IMR-90 (cell line): ENCODE measurements around the gene STARD13. TPM values are rescaled to one million over a fixed set of nuclear protein-coding genes. Genes with fewer than 3 reads are reported as not detected.

Source experiments
- ATAC-seq: fragments of 200-7000 bp; cut with Tn5 transposase; 2 replicates; pipeline ENCODE4 v1.9.1; 2020; ENCODE audit warnings: low read depth, mild to moderate bottlenecking, moderate library complexity
- BruUV-seq: library from RNA; stranded (reverse); fragments of 400-500 nt; replicated peaks from 2 replicates; lab custom pipeline; 2021; lab: Mats Ljungman, UMichigan
- CTCF ChIA-PET: fragments of 300-600 bp; formaldehyde crosslinking; extraction: SDS; loops from one replicate; lab custom pipeline; 2021; ENCODE audit warnings: antibody characterized with exemption; lab: Yijun Ruan, JAX
- POLR2A ChIA-PET: fragments of 300-600 bp; sonication (Branson Sonifier 250); formaldehyde crosslinking; loops from one replicate; lab custom pipeline; 2022; ENCODE audit warnings: antibody characterized with exemption; ENCODE audit not compliant: unreplicated experiment; lab: Charles Lee
- DNase-seq: peaks from one replicate; pipeline ENCODE4 v3.0.0; 2013
- H2AFZ ChIP-seq: replicated peaks from 2 replicates; pipeline ENCODE3; 2013; ENCODE audit warnings: low read length, mild to moderate bottlenecking; ENCODE audit not compliant: poor library complexity
- H2AK5ac ChIP-seq: 2 replicates; pipeline ENCODE4 v1.6.1; 2013; ENCODE audit warnings: low read depth, low read length, inconsistent platforms
- H2AK9ac ChIP-seq: replicated peaks from 2 replicates; pipeline ENCODE3; 2013; ENCODE audit warnings: mild to moderate bottlenecking, low read depth, low read length, moderate library complexity; ENCODE audit not compliant: poor library complexity
- H2BK120ac ChIP-seq: 2 replicates; pipeline ENCODE4 v1.6.1; 2013; ENCODE audit warnings: low read depth, low read length, inconsistent platforms
- H2BK15ac ChIP-seq: 3 replicates; pipeline ENCODE4 v1.6.1; 2013; ENCODE audit warnings: low read depth, low read length, inconsistent platforms
- H2BK20ac ChIP-seq: 2 replicates; pipeline ENCODE4 v1.6.1; 2013; ENCODE audit warnings: low read depth, mild to moderate bottlenecking, inconsistent platforms, low read length, moderate library complexity
- H2BK5ac ChIP-seq: 2 replicates; pipeline ENCODE4 v1.6.1; 2013; ENCODE audit warnings: mild to moderate bottlenecking, low read depth, low read length, inconsistent platforms; ENCODE audit not compliant: poor library complexity, severe bottlenecking
- H3K14ac ChIP-seq: replicated peaks from 2 replicates; pipeline ENCODE4 v1.6.1; 2013; ENCODE audit warnings: low read depth, low read length, inconsistent platforms
- H3K18ac ChIP-seq: 2 replicates; pipeline ENCODE4 v1.6.1; 2013; ENCODE audit warnings: low read depth, low read length, control low read depth
- H3K23ac ChIP-seq: 2 replicates; pipeline ENCODE4 v1.6.1; 2013; ENCODE audit warnings: low read depth, low read length, inconsistent platforms
- H3K27ac ChIP-seq: 2 replicates; pipeline ENCODE4 v1.5.1; 2013; ENCODE audit warnings: mild to moderate bottlenecking, control low read depth, low read length; ENCODE audit not compliant: insufficient read depth
- H3K27me3 ChIP-seq: 2 replicates; pipeline ENCODE4 v1.6.1; 2013; ENCODE audit warnings: low read length; ENCODE audit not compliant: control insufficient read depth, insufficient read depth
- H3K36me3 ChIP-seq: 2 replicates; pipeline ENCODE4 v1.6.1; 2013; ENCODE audit warnings: low read length, mixed read lengths; ENCODE audit not compliant: control insufficient read depth, insufficient read depth
- H3K4ac ChIP-seq: 2 replicates; pipeline ENCODE4 v1.6.1; 2013; ENCODE audit warnings: low read depth, low read length, inconsistent platforms
- H3K4me1 ChIP-seq: 2 replicates; pipeline ENCODE4 v1.6.1; 2013; ENCODE audit warnings: low read length, mixed read lengths; ENCODE audit not compliant: control insufficient read depth, insufficient read depth
- H3K4me2 ChIP-seq: 2 replicates; pipeline ENCODE4 v1.6.1; 2013; ENCODE audit warnings: low read depth, mild to moderate bottlenecking, control low read depth, low read length, moderate library complexity
- H3K4me3 ChIP-seq: 2 replicates; pipeline ENCODE4 v1.5.1; 2013; ENCODE audit warnings: low read depth, mild to moderate bottlenecking, control low read depth, low read length, moderate library complexity; ENCODE audit not compliant: insufficient read depth
- H3K56ac ChIP-seq: 2 replicates; pipeline ENCODE4 v1.6.1; 2013; ENCODE audit warnings: low read length, inconsistent platforms; ENCODE audit not compliant: insufficient read depth; ENCODE audit errors: extremely low read depth
- H3K79me1 ChIP-seq, 2 experiments: 2 replicates each; pipeline ENCODE4 v1.6.1; 2013; ENCODE audit warnings: low read length in 2 of 2, inconsistent platforms in 1 of 2, low read depth in 1 of 2
- H3K9ac ChIP-seq: 2 replicates; pipeline ENCODE4 v1.6.1; 2013; ENCODE audit warnings: low read depth, low read length, control low read depth
- H3K9me1 ChIP-seq: 2 replicates; pipeline ENCODE4 v1.6.1; 2013; ENCODE audit warnings: low read length, inconsistent platforms; ENCODE audit not compliant: insufficient read depth
- H3K9me3 ChIP-seq: 2 replicates; pipeline ENCODE4 v1.6.1; 2013; ENCODE audit warnings: low read length; ENCODE audit not compliant: control insufficient read depth, insufficient read depth
- H4K20me1 ChIP-seq: 2 replicates; pipeline ENCODE4 v1.6.1; 2013; ENCODE audit warnings: low read length, inconsistent platforms; ENCODE audit not compliant: insufficient read depth
- H4K5ac ChIP-seq: 2 replicates; pipeline ENCODE4 v1.6.1; 2013; ENCODE audit warnings: mild to moderate bottlenecking, low read depth, low read length, control low read depth
- H4K8ac ChIP-seq, 2 experiments: 2 replicates each; pipeline ENCODE4 v1.6.1; 2013; ENCODE audit warnings: low read depth in 2 of 2, low read length in 2 of 2, control low read depth in 1 of 2, inconsistent platforms in 1 of 2
- H4K91ac ChIP-seq: 2 replicates; pipeline ENCODE4 v1.6.1; 2013; ENCODE audit warnings: low read depth, low read length, inconsistent platforms; ENCODE audit not compliant: insufficient read depth
- BHLHE40 ChIP-seq: fragments of 150-350 bp; IDR thresholded peaks from 2 replicates; pipeline ENCODE4 v1.6.1; 2016; ENCODE audit warnings: mild to moderate bottlenecking, low read depth, low read length
- CEBPB ChIP-seq: IDR thresholded peaks from 2 replicates; pipeline ENCODE4 v1.6.1; 2012; ENCODE audit warnings: low read depth, low read length, improper control_type of control experiment
- CHD1 ChIP-seq: IDR thresholded peaks from 2 replicates; pipeline ENCODE4 v1.6.1; 2012; ENCODE audit warnings: low read depth, low read length, improper control_type of control experiment
- CTCF ChIP-seq: conservative IDR thresholded peaks from 2 replicates; pipeline ENCODE4 v1.5.1; 2012; ENCODE audit warnings: mild to moderate bottlenecking, low read depth, low read length, improper control_type of control experiment
- ELK1 ChIP-seq: fragments of 150-350 bp; IDR thresholded peaks from 2 replicates; pipeline ENCODE4 v1.6.1; 2016; ENCODE audit warnings: low read depth, mild to moderate bottlenecking, low read length, moderate library complexity, borderline replicate concordance
- MAFK ChIP-seq: IDR thresholded peaks from 2 replicates; pipeline ENCODE4 v1.6.1; 2012; ENCODE audit warnings: low read depth, low read length, improper control_type of control experiment
- MAZ ChIP-seq: IDR thresholded peaks from 2 replicates; pipeline ENCODE4 v1.6.1; 2012; ENCODE audit warnings: low read depth, mild to moderate bottlenecking, low read length, improper control_type of control experiment, moderate library complexity, borderline replicate concordance
- MXI1 ChIP-seq: IDR thresholded peaks from 2 replicates; pipeline ENCODE4 v1.6.1; 2012; ENCODE audit warnings: low read depth, mild to moderate bottlenecking, low read length, moderate library complexity, borderline replicate concordance
- NFE2L2 ChIP-seq: fragments of 150-350 bp; IDR thresholded peaks from 2 replicates; pipeline ENCODE4 v1.6.1; 2016; ENCODE audit warnings: low read depth, mild to moderate bottlenecking, low read length
- POLR2A ChIP-seq: IDR thresholded peaks from 2 replicates; pipeline ENCODE4 v1.6.1; 2012; ENCODE audit warnings: mild to moderate bottlenecking, low read depth, low read length
- RAD21 ChIP-seq: IDR thresholded peaks from 2 replicates; pipeline ENCODE4 v1.6.1; 2012; ENCODE audit warnings: low read length, improper control_type of control experiment
- RFX5 ChIP-seq: IDR thresholded peaks from 2 replicates; pipeline ENCODE4 v1.8.0; 2012; ENCODE audit warnings: low read depth, mild to moderate bottlenecking, low read length, moderate library complexity
- USF2 ChIP-seq: fragments of 150-350 bp; IDR thresholded peaks from 2 replicates; pipeline ENCODE4 v1.6.1; 2017; ENCODE audit warnings: mild to moderate bottlenecking, antibody characterized with exemption, low read length, low read depth
- WGBS, 2 experiments: methylation state at CpG; one replicate each; pipeline versions ENCODE4 v1.1.5 to v1.1.7; 2013; ENCODE audit warnings: missing lambda C conversion rate in 2 of 2; ENCODE audit not compliant: insufficient read length in 1 of 2; ENCODE audit errors: extremely low coverage in 2 of 2; 5-methylcytosine and 5-hydroxymethylcytosine counted together
- dilution Hi-C: fragments of 300-500 bp; cut with HindIII; formaldehyde crosslinking; loops from one replicate; pipeline ENCODE4 v1.14.3; 2018; ENCODE audit warnings: low sequenced_read_pairs; ENCODE audit not compliant: unreplicated experiment
- in situ Hi-C: fragments of 300-500 bp; cut with MboI; formaldehyde crosslinking; loops from 3 replicates; pipeline ENCODE4 v1.14.3; 2019; ENCODE audit warnings: low sequenced_read_pairs, inconsistent platforms, mixed read lengths
- intact Hi-C: fragments of 100-400 bp; cut with micrococcal nuclease; formaldehyde crosslinking; loops from 2 replicates; pipeline ENCODE4 v1.10.0; 2022
- polyA plus RNA-seq, 3 experiments: library from polyadenylated mRNA; depleted of rRNA; stranded (reverse); fragments of >200 nt; gene quantifications; 2 replicates each; pipeline ENCODE4 v1.2.3, GENCODE V29; 2012; ENCODE audit warnings: low replicate concordance in 1 of 3
- total RNA-seq: library from RNA; depleted of rRNA; stranded (reverse); fragments of >200 nt; gene quantifications from 2 replicates; pipeline ENCODE4 v1.2.3, GENCODE V29; 2012

Gene STARD13
- total and polyA plus RNA-seq, 2 of the 4 experiments (the other 2 are of a cell fraction) = 23.6 to 46.6 TPM

- Histone ChIP-seq H3K56ac (no peak overlapping the region), H2AK9ac (no peak overlapping the region), H3K79me1 (peaks cover 37 to 78% of the 10 kb centered on the region in 2 experiments), H4K8ac (no peak overlapping the region), H3K4me1 (peaks cover 24% of the 10 kb centered on the region), H3K18ac (no peak overlapping the region), H3K9me1 (peaks cover 22% of the 10 kb centered on the region), H2AFZ (no peak overlapping the region), H2BK120ac (no peak overlapping the region), H2BK5ac (peak overlapping the region; percentile 23), H3K14ac (no peak overlapping the region), H4K5ac (no peak overlapping the region), H2BK20ac (0 out of 2 replicates have a peak overlapping the region, but pooled peaks have one; percentile 24), H3K9me3 (peaks cover 5% of the 10 kb centered on the region), H3K36me3 (peaks cover 15% of the 10 kb centered on the region), H3K4me2 (no peak overlapping the region), H3K27me3 (no peaks in the 10 kb centered on the region), H3K23ac (no peak overlapping the region), H3K9ac (no peak overlapping the region), H4K20me1 (peaks cover 12% of the 10 kb centered on the region), H2AK5ac (no peak overlapping the region), H2BK15ac (no peak overlapping the region), H3K4ac (no peak overlapping the region), H4K91ac (no peak overlapping the region), H3K27ac (no peak overlapping the region), H3K4me3 (no peak overlapping the region)
- dilution Hi-C loops (no loop called here), intact Hi-C loops (no loop called here), in situ Hi-C loops (no loop called here)
- DNase-seq = no peak
- ATAC-seq = no peak
- TF ChIP-seq RAD21 (no peak), BHLHE40 (no peak), RFX5 (no peak), MAZ (no peak), CEBPB (no peak), MXI1 (no peak), CHD1 (no peak), NFE2L2 (no peak), MAFK (no peak), CTCF (no peak), ELK1 (no peak), POLR2A (no peak), USF2 (no peak)
- WGBS, 2 experiments = no CpG with 5 or more reads among the region's 1 CpG
- CTCF ChIA-PET = no interaction called here
- POLR2A ChIA-PET = no interaction called here
- no TSS peak for BruUV-seq
Measured at GRCh38 chr13:33219926-33220325, 65.6 kb downstream of the STARD13 start.
